ENCODE results near the gene CEP112.
"Not testable (repeated sequence)": the region's sequence is repeated elsewhere in the genome, so short reads cannot be mapped to it uniquely, and the experiment has no call there.

The CEP112 gene

GRCh38 chr17:65886315-65887245 is 305.4 kb downstream of the CEP112 start:
- no peak for DNase-seq (ENCODE audit: low spot score)

DNA sequence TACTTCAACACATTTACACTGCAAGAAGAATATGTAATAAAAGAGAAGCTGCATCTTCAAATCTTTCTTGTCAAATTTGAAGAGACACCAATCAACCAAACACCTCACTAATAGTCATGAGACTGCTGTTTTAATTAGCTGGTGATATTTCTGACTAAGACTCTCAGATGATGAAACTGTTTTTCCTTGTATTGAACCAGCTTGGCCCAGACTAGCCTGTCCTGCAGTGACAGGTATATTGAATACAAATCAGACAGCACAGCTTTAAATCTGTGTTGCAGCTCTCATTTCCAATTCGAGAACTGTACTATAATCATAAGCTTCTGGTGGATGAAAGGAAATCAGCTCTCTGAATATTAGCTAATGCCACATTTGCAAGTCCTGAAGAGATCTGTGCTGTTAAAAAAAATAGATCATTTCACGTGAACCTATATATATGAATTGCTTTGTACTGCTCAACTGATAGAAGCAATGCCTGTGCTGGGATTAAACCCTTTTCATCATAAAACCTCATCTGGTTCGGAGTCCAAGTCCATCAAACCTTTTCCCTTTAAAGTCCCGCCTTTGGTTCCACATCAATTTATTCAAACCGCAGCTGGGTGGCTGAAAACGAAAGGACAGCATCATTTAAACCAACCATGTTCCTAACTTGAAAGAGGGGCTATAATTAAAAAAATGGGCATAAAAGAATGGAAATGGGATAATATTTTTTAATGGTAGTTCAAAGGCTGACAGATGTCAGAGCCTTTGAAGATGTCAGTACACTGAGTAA is 306.2 kb downstream of the CEP112 start:
- no peak for DNase-seq (ENCODE audit: low spot score)

- DNase-seq (ENCODE audit: low spot score), result no peak
These were observed 314.9 kb downstream of the CEP112 start for GRCh38 chr17:65876985-65877384.

- no peak for DNase-seq (ENCODE audit: low spot score)
These were observed 323.1 kb downstream of the CEP112 start for GRCh38 chr17:65868881-65869280.

DNA sequence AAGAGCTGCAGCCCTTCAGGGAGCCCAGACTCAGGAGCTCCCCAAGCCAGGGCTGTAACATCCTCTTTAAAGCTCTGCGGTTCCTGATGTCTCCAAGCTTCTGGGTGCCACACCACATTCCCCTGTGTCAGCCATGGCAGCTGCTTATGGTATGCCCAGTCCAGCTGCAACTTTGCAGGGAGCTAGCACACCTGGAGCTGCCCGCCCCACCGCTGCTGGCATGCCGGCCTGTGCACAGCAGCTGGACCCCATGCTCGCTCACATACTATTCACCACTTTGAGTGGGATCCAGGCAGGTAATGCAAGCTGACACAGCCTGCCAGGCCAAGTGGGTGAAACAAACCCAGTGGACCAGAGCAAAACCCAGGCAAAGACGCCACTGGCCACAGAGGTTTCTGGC is 324.9 kb downstream of the CEP112 start:
- DNase-seq (ENCODE audit: low spot score), result no peak

DNA sequence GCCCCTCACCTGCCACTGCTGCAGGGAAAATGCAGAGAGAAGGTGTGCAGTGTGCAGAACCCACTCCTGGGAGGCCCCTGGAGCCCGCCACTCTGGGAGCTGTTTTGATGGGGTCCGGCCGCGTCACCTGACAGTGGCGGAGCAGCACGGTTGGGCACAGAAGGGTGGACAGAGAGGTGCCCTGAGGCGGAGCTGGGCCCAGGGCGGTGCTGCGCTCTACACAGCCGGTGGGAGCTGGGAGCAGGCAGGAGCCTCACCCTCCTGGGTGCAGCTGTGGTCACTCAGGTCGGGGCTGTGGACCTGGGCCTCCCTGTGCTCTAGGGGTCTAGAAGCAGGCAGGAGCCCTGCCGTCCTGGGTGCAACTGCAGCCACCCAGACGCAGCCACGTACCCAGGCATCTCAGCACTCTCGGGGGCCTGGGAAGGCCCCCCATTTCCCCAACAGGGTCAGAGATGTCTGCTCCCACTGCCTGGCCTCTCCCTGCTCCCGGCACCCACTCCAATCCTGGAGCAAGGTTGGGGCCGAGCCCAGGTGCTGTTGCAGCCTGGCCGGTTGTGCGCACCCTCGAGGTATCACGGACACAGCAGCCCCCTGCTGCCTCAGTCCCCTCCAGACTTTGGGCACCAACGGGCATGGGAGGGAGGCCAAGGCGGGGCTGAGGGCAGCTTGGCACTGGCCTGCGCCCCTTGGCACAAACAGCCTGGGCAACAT is 326.1 kb downstream of the CEP112 start:
- DNase-seq (ENCODE audit: low spot score), result no peak

DNA sequence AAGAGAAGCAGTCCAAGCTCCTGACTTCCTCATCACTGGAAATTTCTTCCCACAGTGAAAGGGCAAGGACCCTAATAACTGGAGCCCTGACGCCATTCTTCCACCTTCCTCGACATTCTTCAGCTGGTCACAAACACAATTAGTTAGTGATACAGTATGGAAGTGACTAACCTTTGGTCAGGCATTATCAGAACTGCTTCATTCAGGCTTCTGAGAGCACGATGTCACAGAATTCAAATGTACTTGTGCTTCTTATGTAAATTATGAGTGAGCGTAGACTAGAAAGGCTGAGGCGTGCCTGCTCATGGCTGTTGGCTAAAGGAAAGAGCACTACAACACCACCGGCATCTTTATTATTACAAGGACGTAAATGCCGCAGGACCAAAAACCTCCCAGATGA is 327.5 kb downstream of the CEP112 start:
- DNase-seq (ENCODE audit: low spot score), result no peak

GRCh38 chr17:65857718-65858117 is 334.2 kb downstream of the CEP112 start:
- DNase-seq (ENCODE audit: low spot score), result no peak

- no peak for DNase-seq (ENCODE audit: low spot score)
These were observed 335.1 kb downstream of the CEP112 start for GRCh38 chr17:65856865-65857264.

DNA sequence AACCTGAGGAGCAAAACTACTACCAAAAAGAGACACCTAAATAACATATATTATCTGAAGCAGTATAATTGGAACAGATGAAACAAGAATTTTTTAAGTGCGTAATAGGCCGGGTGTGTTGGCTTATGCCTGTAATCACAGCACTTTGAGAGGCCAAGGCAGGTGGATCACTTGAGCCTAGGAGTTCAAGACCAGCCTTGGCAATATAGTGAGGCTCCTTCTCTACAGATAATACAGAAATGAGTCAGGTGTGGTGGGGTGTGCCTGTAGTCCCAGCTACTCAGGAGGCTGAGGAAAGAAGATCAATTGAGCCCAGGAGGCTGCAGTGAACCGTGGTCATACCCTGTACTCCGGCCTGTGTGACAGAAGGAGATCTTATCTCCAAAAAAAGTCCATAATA is 336.3 kb downstream of the CEP112 start:
- no peak for DNase-seq (ENCODE audit: low spot score)

GRCh38 chr17:65855245-65855644 is 336.7 kb downstream of the CEP112 start:
- DNase-seq (ENCODE audit: low spot score), result no peak

GRCh38 chr17:65853816-65854215 is 338.1 kb downstream of the CEP112 start:
- no peak for DNase-seq (ENCODE audit: low spot score)

DNA sequence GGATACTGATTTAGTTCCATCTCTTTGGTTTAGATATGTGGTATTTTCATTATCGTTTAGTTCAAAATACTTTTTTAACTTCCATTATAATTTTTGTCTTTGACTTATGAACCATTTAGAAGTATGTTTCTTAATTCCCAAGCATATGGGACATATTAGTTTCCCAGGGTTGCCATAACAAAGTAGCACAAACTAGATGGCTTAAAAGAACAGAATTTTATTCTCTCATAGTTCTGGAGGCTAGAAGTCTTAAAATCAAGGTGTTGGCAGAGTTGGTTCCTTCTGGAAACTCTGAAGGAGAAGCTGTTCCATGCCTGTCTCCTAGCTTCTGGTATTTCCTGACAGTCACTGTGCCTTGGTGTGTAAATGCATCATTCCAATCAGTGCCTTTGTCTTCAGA is 339.0 kb downstream of the CEP112 start:
- DNase-seq (ENCODE audit: low spot score), result no peak

DNA sequence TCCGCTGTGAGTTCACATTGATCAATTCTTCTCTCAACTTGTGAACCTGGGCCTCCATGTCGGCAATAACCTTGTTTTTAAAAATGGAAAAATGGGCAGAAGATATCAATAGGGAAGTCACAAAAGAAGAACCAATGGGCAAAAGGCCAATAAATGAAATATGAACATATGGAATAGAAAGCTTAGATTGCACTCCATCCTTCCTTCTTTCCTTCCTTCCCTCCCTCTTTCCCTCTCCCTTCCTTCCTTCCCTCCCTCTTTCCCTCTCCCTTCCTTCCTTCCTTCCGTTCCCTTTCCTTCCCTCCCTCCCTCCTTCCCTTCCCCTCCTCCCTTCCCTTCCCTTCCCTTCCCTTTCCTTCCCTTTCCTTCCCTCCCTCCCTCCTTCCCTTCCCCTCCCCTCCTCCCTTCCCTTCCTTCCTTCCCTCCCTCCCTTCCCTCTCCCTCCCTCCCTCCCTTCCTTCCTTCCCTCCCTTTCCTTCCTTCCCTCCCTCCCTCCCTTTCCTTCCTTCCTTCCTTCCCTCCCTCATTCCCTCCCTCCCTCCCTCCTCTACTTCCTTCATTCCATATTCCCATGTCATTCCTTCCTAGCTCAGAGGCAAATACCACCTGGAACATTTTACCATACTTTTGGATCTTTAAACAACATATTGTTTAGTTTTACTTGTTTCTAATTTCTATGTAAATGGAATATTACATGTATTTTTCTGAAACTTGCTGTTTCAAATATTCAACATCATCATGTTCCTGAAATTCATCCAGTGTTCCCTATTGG is 339.8 kb downstream of the CEP112 start:
- no peak for DNase-seq (ENCODE audit: low spot score)

GRCh38 chr17:65850486-65850885 is 341.4 kb downstream of the CEP112 start:
- DNase-seq (ENCODE audit: low spot score), result no peak

GRCh38 chr17:65848751-65849150 is 343.2 kb downstream of the CEP112 start:
- no peak for DNase-seq (ENCODE audit: low spot score)

GRCh38 chr17:65841089-65841488 is 350.8 kb downstream of the CEP112 start:
- no peak for DNase-seq (ENCODE audit: low spot score)

DNA sequence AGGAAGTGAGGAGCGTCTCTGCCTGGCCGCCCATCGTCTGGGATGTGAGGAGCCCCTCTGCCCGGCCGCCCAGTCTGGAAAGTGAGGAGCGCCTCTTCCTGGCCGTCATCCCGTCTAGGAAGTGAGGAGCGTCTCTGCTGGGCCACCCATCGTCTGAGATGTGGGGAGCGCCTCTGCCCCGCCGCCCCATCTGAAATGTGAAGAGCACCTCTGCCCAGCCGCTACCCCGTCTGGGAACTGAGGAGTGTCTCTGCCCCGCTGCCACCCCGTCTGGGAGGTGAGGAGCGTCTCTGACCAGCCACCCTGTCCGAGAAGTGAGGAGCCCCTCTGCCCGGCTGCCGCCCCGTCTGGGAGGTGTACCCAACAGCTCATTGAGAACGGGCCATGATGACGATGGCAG is 354.7 kb downstream of the CEP112 start:
- DNase-seq (ENCODE audit: low spot score), result not testable (repeated sequence)

DNA sequence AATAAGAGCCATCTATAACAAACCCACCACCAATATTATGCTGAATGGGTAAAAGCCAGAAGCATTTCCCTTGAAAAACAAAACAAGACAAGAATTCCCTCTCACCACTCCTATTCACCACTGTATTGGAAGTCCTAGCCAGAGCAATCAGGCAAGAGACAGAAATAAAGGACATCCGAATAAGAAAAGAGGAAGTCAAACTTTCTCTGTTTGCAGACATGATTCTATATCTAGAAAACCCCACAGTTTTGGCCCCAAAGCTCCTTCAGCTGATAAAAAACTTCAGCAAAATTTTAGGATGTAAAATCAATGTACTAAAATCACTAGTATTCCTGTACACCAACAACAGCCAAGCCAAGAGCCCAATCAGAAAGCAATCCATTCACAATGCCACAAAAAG is 358.7 kb downstream of the CEP112 start:
- DNase-seq (ENCODE audit: low spot score), result no peak

DNA sequence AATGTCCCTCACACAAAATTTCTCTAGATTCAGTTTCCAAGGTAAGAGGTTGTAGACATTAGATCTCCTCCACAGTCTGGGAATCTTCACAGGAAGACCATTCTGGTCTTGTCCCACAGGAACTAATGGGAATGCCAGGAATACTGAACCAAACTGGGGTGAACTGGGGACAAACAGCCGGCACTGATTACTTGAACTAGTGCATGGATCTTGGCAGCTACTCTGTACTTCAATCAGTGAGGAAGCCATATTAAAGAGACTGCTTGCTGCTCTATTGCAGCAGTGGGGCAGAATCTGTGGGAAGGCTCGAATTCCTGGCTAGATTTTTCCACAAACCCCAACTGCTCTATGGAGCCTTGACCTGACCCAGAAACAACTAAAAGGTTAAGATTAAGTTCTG is 361.6 kb downstream of the CEP112 start:
- DNase-seq (ENCODE audit: low spot score), result no peak

GRCh38 chr17:65826577-65826976 is 365.4 kb downstream of the CEP112 start:
- DNase-seq (ENCODE audit: low spot score), result not testable (repeated sequence)

DNA sequence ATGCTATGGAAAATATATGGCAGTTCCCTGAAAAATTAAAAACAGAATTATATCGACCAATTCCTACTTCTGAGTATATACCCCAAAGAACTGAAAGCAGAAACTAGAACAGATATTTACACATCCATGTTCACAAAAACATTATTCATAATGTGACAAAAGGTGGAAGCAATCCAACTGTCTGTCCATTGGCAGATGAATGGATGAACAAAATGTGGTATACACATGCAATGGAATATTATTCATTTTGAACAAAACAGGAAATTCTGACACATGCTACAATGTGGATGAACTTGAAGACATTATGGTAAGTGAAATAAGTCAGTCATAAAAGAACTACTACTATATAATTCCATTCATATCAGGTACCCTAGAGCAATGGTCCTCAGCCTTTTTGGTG is 367.0 kb downstream of the CEP112 start:
- no peak for DNase-seq (ENCODE audit: low spot score)

Data from ecto neural progenitor cell (in vitro differentiated cells).